Activated CD4-positive, alpha-beta T cell treated with anti-CD3 and anti-CD28 coated beads, Interleukin-2, amount 50 U/mL, for 48 hours (primary cell): ENCODE data around the gene HRNR.
"Not testable (repeated sequence)": the region's sequence is repeated elsewhere in the genome, so short reads cannot be mapped to it uniquely, and the experiment has no call there.

Experiments used
- DNase-seq, 2 experiments: peaks; one replicate each; pipeline ENCODE4 v3.0.0-alpha.2; 2020

The HRNR gene

GRCh38 chr1:152224093-152224492, at the start of gene HRNR:
Gene HRNR (minus strand): TSS chr1:152224193. CDS start chr1:152223253, 940 bp downstream.
- DNase-seq, result no peak

GRCh38 chr1:152256394-152256793, 32.4 kb upstream of the HRNR start:
- not testable (repeated sequence) for DNase-seq

GRCh38 chr1:152252157-152252556, 28.2 kb upstream of the HRNR start:
- DNase-seq, result no peak

GRCh38 chr1:152251391-152251790, 27.4 kb upstream of the HRNR start:
- DNase-seq, result no peak

GRCh38 chr1:152247316-152247715, 23.3 kb upstream of the HRNR start:
- DNase-seq, result no peak

GRCh38 chr1:152244576-152245273, 20.7 kb upstream of the HRNR start:
- no peak for DNase-seq

GRCh38 chr1:152237093-152237492, 13.1 kb upstream of the HRNR start:
- DNase-seq, result no peak

- no peak for DNase-seq
Measured at GRCh38 chr1:152228831-152229230, 4.8 kb upstream of the HRNR start.

- no peak for DNase-seq
Measured at GRCh38 chr1:152227310-152227928, 3.4 kb upstream of the HRNR start.

GRCh38 chr1:152225678-152226077, 1.7 kb upstream of the HRNR start:
- DNase-seq, result no peak

- no peak for DNase-seq
Measured at GRCh38 chr1:152220166-152221163, 3.5 kb downstream of the HRNR start.

GRCh38 chr1:152219438-152219837, 4.6 kb downstream of the HRNR start:
- not testable (repeated sequence) for DNase-seq

GRCh38 chr1:152218762-152219436, 5.1 kb downstream of the HRNR start:
- DNase-seq, result no peak

- not testable (repeated sequence) for DNase-seq
Measured at GRCh38 chr1:152215604-152216003, 8.4 kb downstream of the HRNR start.

- DNase-seq, result not testable (repeated sequence)
Measured at GRCh38 chr1:152214911-152215310, 9.1 kb downstream of the HRNR start.

GRCh38 chr1:152198982-152199381, 25.0 kb downstream of the HRNR start:
- no peak for DNase-seq

- DNase-seq, result no peak
Measured at GRCh38 chr1:152197361-152197941, 26.5 kb downstream of the HRNR start.

GRCh38 chr1:152191711-152192110, 32.3 kb downstream of the HRNR start:
- no peak for DNase-seq

- DNase-seq, result no peak
Measured at GRCh38 chr1:152191260-152191659, 32.7 kb downstream of the HRNR start.

- DNase-seq, result no peak
Measured at GRCh38 chr1:152190589-152190988, 33.4 kb downstream of the HRNR start.

- DNase-seq, result peak; percentile 73 to 80
Measured at GRCh38 chr1:152189657-152190442, 34.1 kb downstream of the HRNR start.
